Body of pancreas (tissue), 4 donors: ENCODE measurements around the gene DDT. TPM values are rescaled to one million over a fixed set of nuclear protein-coding genes. Genes with fewer than 3 reads are reported as not detected.
"Not testable (repeated sequence)": the region's sequence is repeated elsewhere in the genome, so short reads cannot be mapped to it uniquely, and the experiment has no call there.

ENCODE experiments used
- ATAC-seq: fragments of 150-250 bp; one replicate; pipeline ENCODE4 v1.9.1; 2016
- DNase-seq, 4 donors: peaks; one replicate each; pipeline ENCODE4 v3.0.0-alpha.2; 2019
- H3K27ac ChIP-seq, 4 donors: fragments of 200-600 bp; sonication (generic); 1 replicate in 3 of 4; 2 replicates in 1 of 4; pipeline versions ENCODE4 v1.5.1 to v1.6.1; 2016 to 2019; ENCODE audit warnings: mild to moderate bottlenecking in 1 of 4, mixed read lengths in 1 of 4, moderate library complexity in 1 of 4
- H3K27me3 ChIP-seq, 2 donors: fragments of 200-600 bp; sonication (generic); one replicate each; pipeline ENCODE4 v1.6.0; 2016; ENCODE audit warnings: mild to moderate bottlenecking in 1 of 2
- H3K36me3 ChIP-seq, 2 donors: fragments of 200-600 bp; sonication (generic); replicated peaks in 1 of 2; 2 replicates each; pipeline ENCODE4 v1.5.1; 2016; ENCODE audit warnings: low read depth in 2 of 2; ENCODE audit not compliant: insufficient read depth in 1 of 2
- H3K4me1 ChIP-seq: fragments of 200-600 bp; sonication (generic); one replicate; pipeline ENCODE4 v1.6.0; 2016
- H3K4me3 ChIP-seq, 2 donors: fragments of 200-600 bp; sonication (generic); 1 replicate in 1 of 2; 2 replicates in 1 of 2; pipeline ENCODE4 v1.5.1; 2016 to 2019
- H3K9me3 ChIP-seq, 3 donors: fragments of 200-600 bp; sonication (generic); 1 replicate in 2 of 3; 2 replicates in 1 of 3; pipeline ENCODE4 v1.5.1; 2016
- POLR2A ChIP-seq, 3 donors: fragments of 450-650 bp; IDR thresholded peaks; one replicate each; pipeline ENCODE4 v1.6.1; 2016; ENCODE audit warnings: antibody characterized with exemption in 3 of 3, mild to moderate bottlenecking in 2 of 3
- WGBS, 2 donors: methylation state at CpG; one replicate each; pipeline ENCODE4 v1.1.5; 2017; 5-methylcytosine and 5-hydroxymethylcytosine counted together
- intact Hi-C: fragments of 100-400 bp; cut with DNase I; formaldehyde crosslinking; loops from one replicate; pipeline ENCODE4 v1.15.1; 2023
- total RNA-seq, 2 donors: library from RNA; depleted of rRNA; stranded (reverse); fragments of >200 nt; gene quantifications; one replicate each; pipeline ENCODE4 v1.1.0, GENCODE V29; 2016
- TF ChIP-seq, protein P1 (sequence below), 7 experiments: fragments of 450-650 bp in 4 of 7; fragments of 200-600 bp in 3 of 7; sonication (generic) in 3 of 7; IDR thresholded peaks; one replicate each; pipeline ENCODE4 v1.5.1; 2016 to 2019; ENCODE audit warnings: antibody characterized with exemption in 7 of 7

DDT gene
- total RNA-seq, 2 donors from 2014 or later, result 70.3 to 78.4 TPM

DNA sequence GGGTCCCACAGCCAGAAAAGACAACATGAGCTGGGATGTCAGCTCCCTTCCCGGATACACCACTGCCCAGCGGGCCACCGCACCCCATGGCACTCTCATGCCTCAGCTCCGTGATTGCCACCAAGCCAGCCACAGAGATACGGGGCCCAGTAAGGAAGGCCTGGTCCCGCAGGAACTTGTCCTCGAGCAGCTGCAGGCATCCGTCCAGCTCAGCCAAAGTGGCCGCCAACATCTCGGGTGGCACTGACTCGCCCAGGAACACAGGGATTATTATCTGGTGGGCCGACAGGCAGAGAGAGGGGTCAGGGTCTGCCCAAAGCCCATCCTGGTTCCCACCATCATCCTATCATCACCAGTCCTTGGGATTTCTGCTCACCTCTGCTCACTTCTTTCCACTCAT lies 3.1 kb upstream of the DDT start:
- DNase-seq, H3K27ac ChIP-seq, H3K9me3 ChIP-seq, H3K4me3 ChIP-seq, H3K36me3 ChIP-seq, ATAC-seq, intact Hi-C loops, H3K4me1 ChIP-seq, H3K27me3 ChIP-seq: not testable (repeated sequence)
- WGBS, 2 donors, result 82% methylated on average over 6 of the region's 12 CpGs; no CpG with 5 or more reads in 1 of the 2 donors

DNA sequence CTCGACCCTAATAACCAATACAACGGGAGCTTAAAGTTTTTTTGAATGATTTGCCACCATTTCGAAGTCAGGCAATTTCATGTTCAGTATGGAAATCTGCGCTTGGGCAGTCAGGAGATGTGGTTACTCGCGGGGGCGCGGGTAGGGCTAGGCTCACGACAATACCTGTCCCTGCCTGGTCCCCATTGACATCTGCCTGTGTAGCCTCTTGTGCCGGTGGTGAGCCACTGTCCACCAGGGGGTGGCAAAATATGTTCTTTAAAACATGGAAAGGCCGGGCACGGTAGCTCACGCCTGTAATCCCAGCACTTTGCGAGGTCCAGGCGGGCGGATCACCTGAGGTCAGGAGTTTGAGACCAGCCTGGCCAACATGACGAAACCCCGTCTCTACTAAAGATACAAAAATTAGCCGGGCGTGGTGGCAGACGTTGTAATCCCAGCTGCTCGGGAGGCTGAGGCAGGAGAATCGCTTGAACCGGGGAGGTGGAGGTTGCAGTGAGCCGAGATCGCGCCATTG lies 653 bp upstream of the DDT start:
- H3K27me3 ChIP-seq, H3K4me3 ChIP-seq, H3K36me3 ChIP-seq, H3K4me1 ChIP-seq, H3K9me3 ChIP-seq: not testable (repeated sequence)
- peak overlapping the region in 2 of 4 donors; percentile 25 to 62 for H3K27ac ChIP-seq
- DNase-seq (peak in 2 of 4 donors; percentile 42 to 55), ATAC-seq (peak; percentile 53)
- no CpG with 5 or more reads among the region's 27 CpGs for WGBS, 2 donors
- intact Hi-C loops, result loop anchor here (5.0 kb wide), 1 partner anchor 48 kb away; no protein-coding TSS in a partner anchor

DNA sequence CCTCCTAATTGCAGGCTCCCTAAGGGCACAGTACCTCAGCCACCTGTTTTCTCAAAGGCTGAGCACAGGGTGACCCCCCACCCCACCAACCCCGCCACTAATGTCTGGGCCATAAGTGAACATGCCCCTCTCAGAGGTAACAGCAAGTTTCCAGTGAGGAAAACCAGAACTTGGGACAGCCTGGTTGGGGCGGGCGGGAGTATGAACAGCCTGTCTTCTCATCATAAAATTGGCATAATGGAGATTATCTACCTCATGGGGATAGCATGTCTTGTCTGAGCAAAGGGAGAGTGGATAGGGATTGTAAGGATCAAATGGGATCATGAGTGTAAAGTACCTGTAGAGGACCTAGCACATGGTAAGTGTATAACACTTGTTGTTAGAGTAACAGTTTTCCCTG lies 2.3 kb downstream of the DDT start:
- peak overlapping the region in 1 of 4 donors; percentile 29 for H3K27ac ChIP-seq
- intact Hi-C loops, result loop anchor here (5.0 kb wide), 1 partner anchor 45 kb away; no protein-coding TSS in a partner anchor
- not testable (repeated sequence) for H3K27me3 ChIP-seq, H3K36me3 ChIP-seq, H3K4me1 ChIP-seq, DNase-seq, H3K4me3 ChIP-seq, ATAC-seq, H3K9me3 ChIP-seq
- WGBS, 2 donors, result 63 to 79% methylated on average over 2 to 3 of the region's 3 CpGs

DNA sequence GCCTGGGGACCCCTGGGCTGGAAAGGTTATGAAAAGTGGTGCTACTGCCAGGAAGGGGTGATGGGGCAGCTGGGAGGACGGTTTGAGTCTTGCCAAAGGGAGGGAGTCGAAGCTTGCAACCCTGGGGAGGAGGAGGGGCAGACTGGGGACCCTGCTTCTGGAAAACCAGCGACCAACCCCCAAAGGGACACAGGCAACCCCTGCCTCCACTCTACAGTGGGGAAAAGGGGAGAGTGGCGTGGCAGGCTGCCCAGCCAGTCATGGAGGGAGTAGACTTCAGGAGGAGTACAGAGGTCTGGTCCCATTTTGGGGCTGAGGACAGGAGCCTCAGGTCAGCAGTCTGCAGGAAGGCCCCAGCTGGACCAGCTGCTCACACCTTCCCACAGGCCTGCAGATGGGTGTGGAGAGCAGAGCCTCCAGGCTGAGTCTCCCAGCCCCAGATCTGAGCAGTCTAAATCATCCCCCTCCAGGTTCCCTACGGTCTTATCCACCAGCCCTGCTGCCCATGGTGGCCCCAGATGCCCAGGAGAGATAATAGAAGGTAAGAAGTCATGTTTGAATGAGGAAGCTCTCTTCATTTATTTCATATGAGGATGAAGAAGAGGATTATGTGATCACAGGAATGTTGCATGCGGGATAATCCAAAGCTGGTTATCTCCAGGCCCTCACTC lies 3.3 kb downstream of the DDT start:
- 66 to 79% methylated on average over 6 of the region's 6 CpGs for WGBS, 2 donors
- intact Hi-C loops, result loop anchor here (5.0 kb wide), 1 partner anchor 44 kb away; no protein-coding TSS in a partner anchor
- Histone ChIP-seq H3K4me3 (no peak overlapping the region), H3K27ac (peak overlapping the region in 1 of 4 donors; percentile 20), H3K36me3 (peaks cover 0 to 8% of the 10 kb centered on the region in 2 donors), H3K4me1 (peaks cover 7% of the 10 kb centered on the region), H3K27me3 (no peaks in the 10 kb centered on the region), H3K9me3 (no peaks in the 10 kb centered on the region)
- no peak for TF ChIP-seq POLR2A (IDR thresholded peaks at IDR 0.05)
- TF ChIP-seq, protein P1, sequence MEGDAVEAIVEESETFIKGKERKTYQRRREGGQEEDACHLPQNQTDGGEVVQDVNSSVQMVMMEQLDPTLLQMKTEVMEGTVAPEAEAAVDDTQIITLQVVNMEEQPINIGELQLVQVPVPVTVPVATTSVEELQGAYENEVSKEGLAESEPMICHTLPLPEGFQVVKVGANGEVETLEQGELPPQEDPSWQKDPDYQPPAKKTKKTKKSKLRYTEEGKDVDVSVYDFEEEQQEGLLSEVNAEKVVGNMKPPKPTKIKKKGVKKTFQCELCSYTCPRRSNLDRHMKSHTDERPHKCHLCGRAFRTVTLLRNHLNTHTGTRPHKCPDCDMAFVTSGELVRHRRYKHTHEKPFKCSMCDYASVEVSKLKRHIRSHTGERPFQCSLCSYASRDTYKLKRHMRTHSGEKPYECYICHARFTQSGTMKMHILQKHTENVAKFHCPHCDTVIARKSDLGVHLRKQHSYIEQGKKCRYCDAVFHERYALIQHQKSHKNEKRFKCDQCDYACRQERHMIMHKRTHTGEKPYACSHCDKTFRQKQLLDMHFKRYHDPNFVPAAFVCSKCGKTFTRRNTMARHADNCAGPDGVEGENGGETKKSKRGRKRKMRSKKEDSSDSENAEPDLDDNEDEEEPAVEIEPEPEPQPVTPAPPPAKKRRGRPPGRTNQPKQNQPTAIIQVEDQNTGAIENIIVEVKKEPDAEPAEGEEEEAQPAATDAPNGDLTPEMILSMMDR (IDR thresholded peaks at IDR 0.05), result no peak
- DNase-seq, result no peak
- no peak for ATAC-seq

DNA sequence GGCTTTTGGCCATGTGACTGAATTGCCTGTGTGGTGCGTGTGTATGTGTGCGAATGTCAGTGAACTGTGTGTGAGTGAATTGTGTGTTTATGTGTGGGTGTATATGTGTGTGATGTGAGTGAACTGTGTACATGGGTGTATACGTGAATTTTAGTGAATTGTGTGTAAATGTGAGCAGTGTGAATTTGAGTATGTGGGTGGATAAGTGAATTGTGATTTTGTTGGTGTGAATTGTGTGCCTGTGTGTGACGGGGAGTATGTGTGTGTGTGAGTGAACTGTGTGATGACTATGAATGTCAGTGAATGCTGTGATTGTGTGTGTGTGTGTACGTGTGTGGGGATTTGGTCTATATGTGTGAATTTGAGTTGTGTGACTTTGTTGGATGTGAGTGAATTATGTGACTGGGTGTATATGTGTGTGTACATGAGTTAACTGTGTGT lies 4.0 kb downstream of the DDT start:
- intact Hi-C loops, result loop anchor here (5.0 kb wide), 1 partner anchor 43 kb away; no protein-coding TSS in a partner anchor
- H3K36me3 ChIP-seq, result peaks cover 0 to 8% of the 10 kb centered on the region in 2 donors
- DNase-seq, result no peak
- TF ChIP-seq, protein P1 (IDR thresholded peaks at IDR 0.05), result no peak
- TF ChIP-seq POLR2A (IDR thresholded peaks at IDR 0.05), result peak in 2 of 3 donors; percentile 8 to 11
- no peaks in the 10 kb centered on the region for H3K9me3 ChIP-seq
- H3K27me3 ChIP-seq, result no peaks in the 10 kb centered on the region
- no peak for ATAC-seq
- 71 to 83% methylated on average over 5 of the region's 5 CpGs for WGBS, 2 donors
- no peak overlapping the region for H3K27ac ChIP-seq
- H3K4me3 ChIP-seq, result no peak overlapping the region
- peaks cover 7% of the 10 kb centered on the region for H3K4me1 ChIP-seq

DNA sequence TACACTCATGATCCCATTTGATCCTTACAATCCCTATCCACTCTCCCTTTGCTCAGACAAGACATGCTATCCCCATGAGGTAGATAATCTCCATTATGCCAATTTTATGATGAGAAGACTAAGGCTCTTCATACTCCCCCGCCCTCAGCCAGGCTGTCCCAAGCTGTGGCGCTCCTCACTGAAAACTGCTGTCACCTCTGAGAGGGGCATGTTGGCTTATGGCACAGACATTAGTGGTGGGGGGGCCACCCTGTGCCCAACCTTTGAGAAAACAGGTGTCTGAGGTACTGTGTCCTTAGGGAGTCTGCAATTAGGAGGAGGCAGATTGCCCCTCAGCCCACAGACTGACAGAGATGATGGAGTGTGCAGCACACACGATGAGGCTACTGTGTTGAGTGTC lies 5.2 kb downstream of the DDT start:
- no peak for TF ChIP-seq POLR2A (IDR thresholded peaks at IDR 0.05)
- TF ChIP-seq, protein P1 (IDR thresholded peaks at IDR 0.05), result no peak
- DNase-seq, result no peak
- 82 to 100% methylated on average over 2 to 3 of the region's 3 CpGs for WGBS, 2 donors

DNA sequence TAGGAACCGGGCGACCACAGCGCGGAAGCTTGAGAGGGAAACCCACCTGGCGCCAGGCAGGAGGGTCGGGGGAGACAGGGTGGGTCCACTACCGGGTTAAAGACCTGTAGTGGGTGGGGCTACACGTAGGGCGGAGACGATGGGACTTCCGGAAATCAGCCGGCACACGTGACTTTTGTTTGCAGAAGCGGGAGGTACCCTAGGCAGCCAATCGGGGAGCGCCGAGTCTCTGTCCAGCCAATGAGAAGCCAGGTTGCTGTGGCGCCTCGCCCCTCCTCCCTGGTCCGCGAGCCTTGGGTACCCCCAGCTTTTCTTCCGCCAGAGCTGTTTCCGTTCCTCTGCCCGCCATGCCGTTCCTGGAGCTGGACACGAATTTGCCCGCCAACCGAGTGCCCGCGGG lies 7.7 kb downstream of the DDT start, which contains the start of gene DDTL:
TSS of gene DDTL (plus strand) at position 321 of the 400 bp plus-strand sequence. CDS start at position 348, 27 bp downstream.
- H3K36me3 ChIP-seq, H3K4me1 ChIP-seq, intact Hi-C loops, H3K9me3 ChIP-seq, H3K4me3 ChIP-seq, DNase-seq, H3K27me3 ChIP-seq, H3K27ac ChIP-seq: not testable (repeated sequence)
- peak; percentile 99 for ATAC-seq
- WGBS, 2 donors, result no CpG with 5 or more reads among the region's 30 CpGs

More for the DNA sequence above, 5.2 kb downstream of the DDT start:
- peaks cover 7% of the 10 kb centered on the region for H3K4me1 ChIP-seq
- H3K27me3 ChIP-seq, result no peaks in the 10 kb centered on the region
- H3K9me3 ChIP-seq, result no peaks in the 10 kb centered on the region
- intact Hi-C loops, result no loop called here
- no peak for ATAC-seq
- H3K4me3 ChIP-seq, result no peak overlapping the region
- no peak overlapping the region for H3K27ac ChIP-seq
- peaks cover 0 to 8% of the 10 kb centered on the region in 2 donors for H3K36me3 ChIP-seq

DNA sequence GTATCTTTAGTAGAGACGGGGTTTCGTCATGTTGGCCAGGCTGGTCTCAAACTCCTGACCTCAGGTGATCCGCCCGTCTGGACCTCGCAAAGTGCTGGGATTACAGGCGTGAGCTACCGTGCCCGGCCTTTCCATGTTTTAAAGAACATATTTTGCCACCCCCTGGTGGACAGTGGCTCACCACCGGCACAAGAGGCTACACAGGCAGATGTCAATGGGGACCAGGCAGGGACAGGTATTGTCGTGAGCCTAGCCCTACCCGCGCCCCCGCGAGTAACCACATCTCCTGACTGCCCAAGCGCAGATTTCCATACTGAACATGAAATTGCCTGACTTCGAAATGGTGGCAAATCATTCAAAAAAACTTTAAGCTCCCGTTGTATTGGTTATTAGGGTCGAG lies 8.1 kb downstream of the DDT start:
- DNase-seq, H3K36me3 ChIP-seq, H3K4me3 ChIP-seq, H3K27ac ChIP-seq, H3K4me1 ChIP-seq, intact Hi-C loops, H3K27me3 ChIP-seq, H3K9me3 ChIP-seq: not testable (repeated sequence)
- WGBS, 2 donors, result no CpG with 5 or more reads among the region's 18 CpGs
- peak; percentile 47 for ATAC-seq
